ENCODE results near the gene POU2F1.

POU2F1 gene

DNA sequence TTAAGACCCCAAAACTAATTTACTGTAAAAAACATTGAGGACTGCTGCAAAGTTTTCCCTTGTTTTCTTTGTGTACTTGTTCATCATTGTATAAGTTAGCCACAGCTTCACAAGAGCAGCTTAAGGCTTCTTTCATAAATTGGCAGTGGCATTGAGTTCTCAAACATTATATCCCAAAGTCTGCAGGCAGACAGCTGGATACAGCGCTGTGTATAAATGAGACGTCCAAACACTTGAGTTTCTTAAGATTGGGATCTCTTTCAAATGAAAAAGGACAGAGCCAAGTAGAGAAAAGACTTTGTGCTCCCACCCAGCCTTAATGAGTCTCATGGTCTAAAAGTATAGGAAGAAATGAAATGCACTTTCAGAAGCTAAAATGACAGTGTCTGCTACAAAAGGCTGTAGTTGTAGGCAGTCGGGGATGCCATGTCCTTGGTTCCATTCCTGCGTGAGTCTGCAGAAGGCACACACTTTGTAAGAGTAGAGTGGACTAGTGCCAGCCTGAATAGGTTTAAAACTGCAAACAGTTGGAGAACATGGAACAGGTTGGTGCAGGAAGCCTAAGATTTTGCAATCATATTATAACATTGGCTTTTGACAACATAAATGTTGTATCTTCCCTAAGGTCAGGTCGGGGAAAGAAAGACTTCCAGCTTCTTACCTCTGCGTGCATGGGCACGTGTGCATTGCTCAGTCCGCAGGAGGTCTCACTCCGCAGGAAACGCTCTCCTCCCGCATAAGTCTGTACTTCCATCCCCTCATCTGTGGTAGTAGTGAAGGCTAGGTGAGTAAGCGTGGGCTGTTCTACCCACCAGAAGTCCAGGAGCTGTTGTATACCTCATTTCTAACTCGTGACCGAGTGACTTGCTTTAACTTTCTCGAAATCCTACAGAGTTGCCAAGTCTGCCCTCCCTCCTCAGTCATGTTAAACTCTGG lies 203.3 kb downstream of the POU2F1 start:
- no peak for DNase-seq (ENCODE audit: low spot score)

DNA sequence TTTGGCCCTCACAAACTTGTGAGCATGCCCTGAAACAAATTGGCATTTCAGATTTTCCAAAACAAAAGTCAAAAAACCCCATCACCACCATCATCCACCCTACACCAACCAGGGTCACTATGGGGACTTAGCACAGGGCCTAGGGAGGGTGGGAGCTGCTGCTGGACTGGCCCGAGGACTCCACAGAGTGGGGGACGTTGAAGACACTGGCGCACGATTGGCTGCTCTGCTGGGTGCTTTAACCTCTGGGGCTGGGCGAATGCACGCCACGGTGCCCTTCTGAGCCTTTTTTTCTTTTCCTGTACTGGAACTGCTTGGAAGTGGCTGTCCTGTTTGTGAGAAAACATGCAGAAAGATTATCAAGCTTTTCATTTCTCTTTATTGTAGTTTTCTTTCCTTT lies 204.8 kb downstream of the POU2F1 start:
- no peak for DNase-seq (ENCODE audit: low spot score)

DNA sequence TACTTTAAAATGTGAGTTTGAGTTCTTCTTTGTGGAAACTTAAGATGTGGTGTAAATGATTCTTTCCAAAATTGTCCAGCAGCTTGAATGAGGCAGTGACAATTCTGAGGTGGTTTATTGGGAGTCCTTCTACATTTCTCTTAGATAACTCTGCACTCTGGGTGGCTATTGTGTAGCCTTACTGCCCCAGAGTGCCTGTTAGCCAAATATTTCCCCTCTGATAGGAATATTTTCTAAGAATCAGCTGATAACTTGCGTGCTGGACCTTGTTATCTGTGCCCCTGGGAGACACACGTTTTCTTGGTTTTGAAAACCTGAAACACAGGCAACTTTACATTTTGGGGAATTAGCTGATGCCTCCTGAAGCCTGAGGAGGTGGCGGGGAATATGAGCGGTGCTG lies 206.0 kb downstream of the POU2F1 start:
- DNase-seq (ENCODE audit: low spot score), result no peak

DNA sequence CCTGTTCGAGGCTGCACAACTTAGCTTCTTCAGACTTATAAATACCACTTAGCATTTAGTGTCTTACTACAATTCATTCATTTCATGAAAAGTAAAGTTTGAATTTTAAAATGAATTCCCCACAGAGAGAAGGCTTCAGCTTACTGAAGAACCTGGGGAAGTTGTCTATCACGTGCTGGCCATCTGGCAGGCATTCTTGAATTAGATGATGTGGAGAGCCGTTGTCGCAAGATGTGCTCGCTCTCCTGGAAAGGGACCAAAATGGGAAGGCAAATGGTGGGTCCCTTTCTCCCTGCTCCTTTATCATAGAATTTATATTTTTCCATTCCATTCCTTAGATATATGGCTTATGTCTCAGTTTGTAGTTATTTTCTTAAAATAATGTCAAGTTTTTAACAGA lies 207.2 kb downstream of the POU2F1 start:
- no peak for DNase-seq (ENCODE audit: low spot score)

DNA sequence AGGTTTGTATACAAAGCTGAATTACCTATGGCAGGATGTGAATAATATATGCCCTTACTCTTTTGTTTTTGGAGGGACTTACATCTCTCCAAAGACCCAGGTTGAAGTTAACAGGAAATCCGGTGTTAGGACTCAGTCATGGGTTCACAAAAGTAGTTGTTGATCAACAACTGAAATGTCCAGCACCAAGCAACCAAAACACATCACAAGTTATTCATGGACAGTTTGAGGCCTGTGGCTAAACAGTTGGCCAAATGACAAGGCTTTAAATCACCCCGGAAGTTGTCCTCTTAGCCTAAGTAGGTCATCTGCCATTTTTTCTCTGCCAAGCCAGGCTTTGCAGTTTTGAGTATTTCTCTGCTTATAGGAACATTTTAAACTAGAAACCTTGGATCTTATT lies 207.7 kb downstream of the POU2F1 start:
- DNase-seq (ENCODE audit: low spot score), result no peak

DNA sequence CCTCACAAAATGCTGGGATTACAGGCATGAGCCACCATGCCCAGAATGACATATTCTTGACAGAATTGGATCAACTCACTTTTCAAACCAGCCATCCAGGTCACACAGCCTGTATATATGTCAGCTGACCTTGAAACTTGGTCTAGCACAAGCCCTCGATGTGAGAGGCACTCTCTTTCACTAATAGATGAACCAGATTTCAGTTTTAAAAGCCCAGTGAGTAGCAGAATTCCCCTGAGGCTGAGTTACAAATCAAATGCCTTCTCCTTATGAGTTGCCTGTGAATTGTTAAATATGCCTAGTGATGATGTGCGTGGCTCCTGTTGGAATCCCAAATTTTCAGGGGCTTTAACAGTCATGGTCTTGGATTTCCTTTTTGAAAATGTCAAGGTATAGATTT lies 208.9 kb downstream of the POU2F1 start:
- DNase-seq (ENCODE audit: low spot score), result no peak

DNA sequence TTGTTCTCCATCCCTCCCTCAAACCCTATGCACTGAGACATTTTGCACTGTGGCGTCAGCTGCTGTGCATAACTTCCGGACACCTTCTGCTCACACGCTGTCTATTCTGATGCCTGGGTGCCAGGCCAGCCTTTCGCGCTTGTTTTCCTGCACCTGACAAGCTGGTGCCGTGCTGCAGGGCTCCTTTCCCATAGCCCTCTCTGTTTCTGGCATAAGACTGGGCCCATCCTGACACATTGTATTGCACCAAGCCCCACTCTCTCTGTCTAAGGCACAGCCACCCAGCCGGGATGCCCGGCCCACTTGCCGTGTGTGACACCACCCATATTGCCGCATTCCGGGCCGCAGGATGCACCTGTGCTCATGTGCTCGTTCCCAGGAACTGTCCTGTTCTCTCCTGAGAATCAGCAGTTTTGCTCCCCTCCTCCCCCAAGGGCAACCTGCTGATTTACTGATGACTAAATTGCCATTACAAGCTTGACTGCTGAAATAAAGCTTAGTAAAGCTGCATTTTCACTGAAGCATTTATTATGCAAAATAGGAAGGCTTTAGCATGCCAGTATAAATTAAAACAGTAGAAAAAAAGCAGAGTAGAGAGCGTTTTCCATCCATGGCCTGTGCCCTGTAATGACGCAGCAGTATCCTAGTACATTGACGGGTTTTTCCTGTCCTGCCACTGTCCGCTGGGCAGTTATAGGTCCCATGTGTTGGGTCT lies 209.6 kb downstream of the POU2F1 start:
- DNase-seq (ENCODE audit: low spot score), result no peak

DNA sequence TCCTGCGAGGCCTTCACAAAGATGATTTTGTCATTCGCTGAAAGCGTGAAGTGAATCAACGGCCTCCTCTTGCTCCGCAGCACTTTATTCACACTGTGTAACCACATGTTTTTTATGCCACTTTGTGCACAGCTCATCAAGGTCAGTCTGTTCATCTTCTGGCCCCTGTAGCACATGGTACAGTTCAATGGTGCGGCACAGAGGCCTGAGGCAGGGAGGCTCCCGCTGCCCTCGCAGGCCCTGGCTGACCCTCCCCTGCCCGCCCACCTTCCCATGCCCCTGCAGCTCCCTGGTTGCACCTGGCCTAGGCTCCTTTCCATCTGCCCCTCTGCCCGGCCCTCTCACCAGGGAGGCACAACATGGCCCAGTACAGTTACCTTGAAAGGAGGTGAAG lies 210.2 kb downstream of the POU2F1 start:
- no peak for DNase-seq (ENCODE audit: low spot score)

DNA sequence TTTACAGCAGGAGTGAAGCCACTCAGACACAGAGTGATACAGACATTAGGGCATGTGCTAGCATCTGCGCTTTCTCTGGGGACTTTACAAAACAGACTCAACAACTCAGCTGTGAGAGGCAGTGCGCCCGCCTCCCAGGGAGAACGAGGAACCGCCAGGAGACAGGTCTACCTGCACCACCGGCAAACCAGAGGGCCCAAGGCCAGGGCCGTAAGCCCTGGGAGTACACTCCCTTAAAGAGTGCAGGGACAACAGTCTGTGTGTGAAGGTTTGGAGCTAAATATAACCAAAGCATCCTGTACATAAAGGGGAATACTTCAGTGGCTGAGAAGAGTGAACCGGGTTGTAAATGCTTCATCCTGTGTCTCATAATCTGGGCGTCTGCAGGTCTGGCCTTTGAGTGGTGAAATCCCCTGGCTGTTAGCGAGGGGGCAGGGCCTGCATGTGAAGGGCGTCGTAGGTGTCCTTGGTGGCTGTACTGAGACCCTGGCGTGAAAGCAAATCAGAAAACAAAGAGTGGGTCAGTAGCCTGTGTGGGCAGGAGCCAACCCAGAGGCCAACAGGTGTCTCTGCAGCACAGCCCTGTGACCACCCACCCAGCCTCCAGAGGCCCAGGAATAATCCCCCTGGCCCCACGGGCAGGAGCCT lies 210.7 kb downstream of the POU2F1 start:
- DNase-seq (ENCODE audit: low spot score), result no peak

DNA sequence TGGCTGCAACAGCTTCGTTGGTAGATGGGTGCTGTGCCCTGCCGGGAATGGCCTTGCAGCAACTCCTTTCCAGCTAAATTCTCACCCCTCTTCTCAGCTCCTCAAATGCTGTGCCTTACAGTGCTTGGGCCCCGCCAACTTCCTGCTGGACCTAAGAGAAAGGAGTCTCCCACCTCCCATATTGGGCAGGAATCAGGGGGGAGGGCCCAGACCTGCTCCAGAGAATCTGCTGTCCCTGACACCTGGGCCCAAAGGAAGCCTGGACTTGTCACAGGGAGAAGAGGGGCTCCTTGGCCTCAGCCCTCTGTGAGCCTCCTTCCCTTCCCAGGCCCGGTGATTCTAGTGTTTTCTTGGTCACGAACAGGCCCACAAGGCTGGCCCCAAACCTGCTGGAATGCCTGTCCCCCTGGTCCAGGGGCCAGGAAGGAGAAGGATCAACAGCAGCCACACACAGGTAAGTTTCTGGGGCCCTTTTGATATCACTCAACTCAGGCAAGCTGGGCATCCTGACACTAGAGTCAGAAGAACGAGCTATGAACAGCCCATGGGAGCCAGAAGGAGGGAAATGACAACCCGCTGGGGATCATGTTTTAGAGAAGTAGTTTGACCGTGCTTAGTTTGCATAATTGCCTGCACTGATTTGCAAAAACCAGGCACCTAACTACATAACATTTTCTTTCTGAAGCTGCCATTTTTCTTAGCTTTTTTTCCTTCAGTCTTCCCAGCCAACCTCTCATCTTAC lies 211.4 kb downstream of the POU2F1 start:
- no peak for DNase-seq (ENCODE audit: low spot score)

DNA sequence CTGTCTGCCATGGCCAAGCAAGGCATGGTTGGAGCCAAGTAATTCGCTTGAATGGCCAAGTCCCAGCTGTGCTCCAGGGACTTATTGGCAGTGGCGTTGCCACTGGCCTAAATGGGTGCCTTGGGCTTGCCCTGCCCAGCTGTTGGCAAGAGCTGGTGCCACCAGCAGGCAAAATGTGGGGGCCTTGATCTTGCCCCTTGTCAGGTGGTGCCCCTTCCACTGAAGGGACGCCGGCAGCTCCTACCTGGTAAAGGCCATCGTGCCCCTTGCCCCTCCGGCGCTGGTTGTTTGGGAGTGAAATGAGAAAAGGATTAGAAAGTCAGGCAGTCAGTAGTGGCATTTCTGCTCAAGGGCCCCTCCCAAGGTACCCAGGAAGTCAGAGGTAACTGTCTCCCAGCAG lies 212.1 kb downstream of the POU2F1 start:
- no peak for DNase-seq (ENCODE audit: low spot score)

DNA sequence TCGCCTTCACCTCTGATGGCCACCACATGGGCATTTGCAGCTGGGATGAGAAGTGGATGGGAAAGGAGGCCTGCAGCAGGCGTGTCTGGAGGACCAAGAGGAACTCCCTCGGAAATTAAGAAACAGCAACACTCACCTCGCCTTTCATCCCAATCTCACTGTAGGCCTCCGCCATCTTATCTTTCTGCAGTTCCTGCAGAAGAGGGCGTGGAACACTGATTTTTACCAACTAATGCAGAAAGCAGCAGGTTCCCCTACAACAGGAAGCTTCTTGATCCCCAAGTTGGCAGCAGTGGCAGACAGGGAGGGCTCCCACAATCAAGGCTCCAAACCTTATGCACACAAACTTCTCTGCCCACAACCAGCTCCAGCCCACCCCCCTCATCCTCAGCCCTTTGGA lies 213.2 kb downstream of the POU2F1 start:
- DNase-seq (ENCODE audit: low spot score), result no peak

DNA sequence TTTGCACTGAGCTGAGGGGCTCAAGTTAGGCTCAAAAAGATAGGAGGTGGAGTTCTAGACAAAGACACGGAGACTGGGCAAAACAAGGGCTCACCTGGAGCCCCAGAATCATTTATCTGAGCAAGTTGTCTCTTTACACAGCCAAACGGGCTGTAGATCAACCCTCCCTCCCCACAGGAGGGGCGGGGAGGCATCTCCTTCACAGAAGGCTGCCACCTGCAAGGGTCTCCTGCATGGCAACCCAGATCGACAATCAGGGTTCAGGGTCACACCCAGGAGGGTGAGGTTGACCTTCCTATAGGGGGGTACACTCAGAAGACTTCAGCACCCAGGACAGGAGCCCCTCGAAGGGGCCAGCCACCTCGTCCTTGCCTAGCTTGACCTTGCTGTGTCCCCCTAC lies 213.6 kb downstream of the POU2F1 start:
- DNase-seq (ENCODE audit: low spot score), result no peak

DNA sequence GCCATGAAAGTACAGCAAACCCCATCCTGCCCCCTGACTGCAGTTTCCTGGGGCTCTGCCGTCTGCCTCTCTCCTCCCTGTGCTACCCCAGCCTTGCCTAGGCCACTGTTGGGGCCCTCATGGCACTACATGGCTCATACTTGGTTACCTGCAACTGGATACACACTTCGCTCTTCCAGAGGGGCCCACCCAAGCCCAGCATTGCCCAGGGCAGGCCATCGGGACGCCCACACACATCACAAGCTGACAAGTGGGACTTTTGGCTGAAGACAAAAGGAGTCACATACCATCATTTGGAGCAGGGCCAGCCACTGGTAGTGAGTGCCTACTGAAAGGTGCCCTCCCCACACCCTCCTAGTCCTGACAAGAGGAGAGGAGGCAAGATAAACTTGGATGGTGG lies 214.8 kb downstream of the POU2F1 start:
- DNase-seq (ENCODE audit: low spot score), result no peak

DNA sequence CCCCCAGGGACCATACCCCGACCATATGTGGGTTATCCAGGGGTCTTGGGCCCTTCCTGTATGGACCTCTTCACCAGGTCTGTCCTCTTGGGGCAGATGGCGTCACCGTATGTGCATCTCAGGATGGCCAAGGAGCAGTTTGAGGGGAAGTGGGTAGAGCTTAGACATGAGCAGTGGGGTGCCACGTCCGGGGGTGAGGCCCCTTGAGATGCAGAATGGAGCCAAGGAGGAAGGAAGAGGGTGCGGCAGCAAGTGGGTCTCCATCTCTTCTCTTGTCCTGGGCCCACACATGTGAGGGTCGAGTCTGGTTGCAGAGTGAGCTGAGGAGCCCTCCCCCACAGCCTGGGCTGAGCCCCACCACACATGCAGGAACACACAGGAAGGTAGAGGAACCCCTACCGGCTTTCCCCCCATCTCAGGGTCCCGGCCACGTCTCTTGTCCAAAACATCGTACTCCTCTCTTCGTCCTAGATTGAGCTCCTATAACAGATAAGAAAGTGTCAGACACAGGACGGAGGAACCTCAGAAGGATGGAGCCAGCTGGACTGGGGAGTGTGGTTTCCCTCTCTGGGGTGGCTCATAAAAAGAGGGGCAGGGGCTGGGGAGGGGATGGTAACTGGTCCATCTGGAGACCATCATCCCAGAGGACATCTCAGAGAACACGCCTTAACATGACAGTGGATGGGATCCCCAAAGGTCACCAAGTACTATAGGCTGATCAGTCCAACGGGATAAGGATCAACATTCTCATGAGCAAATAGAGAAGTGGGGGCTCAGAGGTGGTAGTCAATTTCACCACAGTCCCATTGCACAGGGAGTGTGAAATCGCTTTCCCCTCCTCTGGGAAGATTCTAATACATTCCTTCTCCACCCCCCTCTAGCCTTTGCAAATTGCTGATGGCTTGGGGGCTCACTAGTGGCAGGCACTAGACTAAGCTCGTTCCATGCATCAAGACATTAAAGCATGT lies 217.8 kb downstream of the POU2F1 start:
- no peak for DNase-seq (ENCODE audit: low spot score)

DNA sequence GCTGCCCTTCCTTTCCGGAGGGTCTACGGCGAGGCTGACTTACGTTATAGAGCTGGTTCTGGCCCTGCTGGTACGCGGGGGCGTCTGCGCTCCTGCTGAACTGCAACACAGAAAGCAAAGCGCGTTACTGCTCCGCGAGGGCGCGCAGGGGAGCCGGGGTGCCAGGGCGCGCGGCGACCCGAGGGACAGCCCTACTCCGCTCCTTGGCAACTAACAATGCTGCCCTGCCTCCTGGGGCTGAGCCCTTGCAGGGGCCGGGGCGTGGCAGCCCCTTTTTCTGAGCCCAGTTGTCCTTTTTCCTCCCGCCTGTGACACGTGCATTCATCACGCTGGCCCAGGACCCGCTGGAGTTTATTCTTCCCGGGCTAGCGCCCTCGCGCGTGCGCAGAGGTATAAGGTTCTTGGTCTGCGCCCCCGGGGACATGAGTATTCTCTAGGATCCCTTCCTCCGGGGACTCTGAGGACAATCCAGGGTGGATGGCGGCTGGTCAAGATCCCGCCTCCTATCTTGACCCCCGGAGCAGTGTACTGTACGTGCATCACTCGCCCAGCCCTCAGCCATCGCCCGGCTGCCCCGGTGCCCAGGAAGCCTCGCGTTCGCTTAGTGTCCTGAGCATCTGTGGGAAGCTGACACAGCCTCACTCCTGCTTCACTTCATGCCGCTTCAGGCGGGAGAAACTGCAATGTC lies 218.8 kb downstream of the POU2F1 start:
- peak; percentile 72 for DNase-seq (ENCODE audit: low spot score)

DNA sequence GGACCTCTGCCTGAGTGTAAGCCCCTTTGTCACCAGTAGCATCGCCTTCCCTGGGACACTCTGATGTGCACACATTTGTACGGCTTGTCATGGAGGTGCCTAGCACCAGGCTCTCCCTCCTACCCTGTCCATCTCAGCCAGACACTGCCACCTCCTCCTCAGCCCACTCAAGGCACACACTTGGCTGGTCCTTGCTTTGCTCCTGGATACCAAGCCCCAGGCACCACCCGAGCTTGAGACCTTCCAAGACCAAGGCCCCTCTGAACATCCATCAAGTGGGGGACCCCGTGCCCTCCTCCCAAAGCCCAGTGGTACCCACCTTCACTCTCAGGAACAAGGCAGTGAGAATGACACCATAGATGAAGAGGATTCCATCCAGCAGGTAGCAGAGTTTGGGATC lies 219.7 kb downstream of the POU2F1 start:
- DNase-seq (ENCODE audit: low spot score), result no peak

DNA sequence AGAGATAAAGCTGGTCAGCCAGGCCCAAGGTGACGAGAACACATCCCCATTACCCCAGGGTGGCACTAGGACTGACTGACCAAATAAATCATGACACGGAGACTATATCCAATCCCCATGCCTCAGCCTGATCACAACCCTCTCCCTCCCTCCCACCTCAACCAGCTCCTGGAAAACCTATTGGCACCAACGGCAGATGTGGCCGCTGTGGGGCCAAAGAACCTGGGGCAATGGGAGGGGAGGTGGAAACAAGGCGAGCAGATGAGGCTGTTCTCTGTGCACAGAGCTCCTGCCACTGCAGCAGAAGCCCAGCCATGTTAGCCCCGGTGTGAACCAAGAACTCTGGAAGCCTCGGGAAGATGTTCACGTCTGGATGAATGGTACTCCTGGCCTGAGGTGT lies 220.1 kb downstream of the POU2F1 start:
- no peak for DNase-seq (ENCODE audit: low spot score)

DNA sequence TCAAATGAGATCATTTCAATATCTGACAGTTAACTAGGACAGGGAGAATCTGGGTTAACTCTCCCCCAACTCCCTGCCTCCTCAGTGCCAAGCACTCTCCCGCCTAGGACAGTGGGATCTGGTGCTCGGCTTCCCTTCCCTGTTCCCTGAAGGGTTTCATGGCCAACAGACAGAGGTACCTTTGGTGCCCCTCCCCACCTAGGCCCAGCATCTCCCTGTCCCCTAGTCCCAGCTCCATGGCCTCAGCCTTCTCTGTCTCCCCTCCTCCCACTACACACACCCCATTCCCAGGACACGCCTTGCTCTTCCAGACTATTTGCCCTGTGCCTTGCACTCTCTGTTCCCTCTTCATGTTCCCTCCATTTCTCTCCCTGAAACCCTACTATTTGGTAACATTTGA lies 220.5 kb downstream of the POU2F1 start:
- DNase-seq (ENCODE audit: low spot score), result no peak

DNA sequence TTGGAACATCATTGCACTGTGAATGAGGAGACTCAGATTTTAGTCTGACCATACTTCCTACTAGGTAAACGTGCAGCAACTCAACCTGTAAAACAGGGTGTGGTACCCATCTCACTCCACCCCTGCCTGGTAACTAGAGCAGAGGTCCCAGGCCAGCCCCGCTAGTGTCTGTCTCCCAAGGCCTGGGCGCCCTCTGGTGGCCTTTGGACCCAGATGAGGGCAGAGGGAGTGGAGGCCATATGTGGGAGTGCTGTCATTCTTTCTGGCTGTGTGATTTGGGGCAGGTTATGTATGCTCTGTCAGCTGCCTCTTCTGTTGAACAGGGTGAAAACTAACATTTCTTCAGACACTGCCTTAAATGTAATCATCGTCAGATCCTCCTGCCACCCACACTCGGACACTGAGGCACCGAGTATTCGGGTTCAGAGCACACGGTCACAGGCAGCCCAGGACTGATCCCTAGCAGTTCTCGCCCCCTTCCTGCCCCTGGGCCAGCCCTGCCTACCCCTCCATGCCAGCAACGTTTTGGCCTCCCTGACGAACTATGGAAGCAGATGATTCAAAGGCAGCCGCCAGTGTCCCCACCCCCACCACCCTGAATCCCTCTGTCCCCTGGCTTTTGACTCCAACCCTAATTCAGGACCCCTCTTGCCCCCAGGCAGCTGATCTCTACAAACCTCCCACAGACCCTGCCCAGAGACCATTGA lies 221.6 kb downstream of the POU2F1 start:
- DNase-seq (ENCODE audit: low spot score), result peak; percentile 85

All from hepatic stellate cell (primary cell).